NCI-H2081 (cell line): ENCODE data around the gene ST3GAL5.
"Not testable (repeated sequence)": the region's sequence is repeated elsewhere in the genome, so short reads cannot be mapped to it uniquely, and the experiment has no call there.

ENCODE experiments used
- DNase-seq, 2 experiments: peaks; one replicate each; lab custom pipeline; 2025; lab: John Stamatoyannopoulos, UW

The ST3GAL5 gene

GRCh38 chr2:85888684-85889626 is at the start of gene ST3GAL5:
Gene ST3GAL5 (minus strand): TSS chr2:85888990. CDS start chr2:85888905, 85 bp downstream.
- peak; percentile 87 to 90 for DNase-seq

- DNase-seq = no peak
These were observed 49.7 kb upstream of the ST3GAL5 start for GRCh38 chr2:85938456-85938855.

- no peak for DNase-seq
These were observed 48.3 kb upstream of the ST3GAL5 start for GRCh38 chr2:85937069-85937439.

GRCh38 chr2:85936421-85937068 is 47.8 kb upstream of the ST3GAL5 start:
- no peak for DNase-seq

- no peak for DNase-seq
These were observed 47.0 kb upstream of the ST3GAL5 start for GRCh38 chr2:85935746-85936208.

GRCh38 chr2:85935170-85935745 is 46.5 kb upstream of the ST3GAL5 start:
- no peak for DNase-seq

GRCh38 chr2:85933753-85934594 is 45.2 kb upstream of the ST3GAL5 start:
- no peak for DNase-seq

- not testable (repeated sequence) for DNase-seq
These were observed 42.4 kb upstream of the ST3GAL5 start for GRCh38 chr2:85931151-85931550.

- DNase-seq = no peak
These were observed 41.6 kb upstream of the ST3GAL5 start for GRCh38 chr2:85930129-85931124.

GRCh38 chr2:85929096-85930050 is 40.6 kb upstream of the ST3GAL5 start:
- DNase-seq = no peak

- no peak for DNase-seq
These were observed 38.3 kb upstream of the ST3GAL5 start for GRCh38 chr2:85926931-85927661.

- DNase-seq = no peak
These were observed 37.7 kb upstream of the ST3GAL5 start for GRCh38 chr2:85926526-85926925.

GRCh38 chr2:85925216-85925671 is 36.5 kb upstream of the ST3GAL5 start:
- no peak for DNase-seq

- no peak for DNase-seq
These were observed 35.7 kb upstream of the ST3GAL5 start for GRCh38 chr2:85924522-85924921.

GRCh38 chr2:85922199-85922598 is 33.4 kb upstream of the ST3GAL5 start:
- DNase-seq = no peak

GRCh38 chr2:85921659-85922058 is 32.9 kb upstream of the ST3GAL5 start:
- no peak for DNase-seq

- no peak for DNase-seq
These were observed 32.2 kb upstream of the ST3GAL5 start for GRCh38 chr2:85920810-85921545.
